Measurements from ENCODE around the gene PKM. TPM values are rescaled to one million over a fixed set of nuclear protein-coding genes. Genes with fewer than 3 reads are reported as not detected.

The PKM gene
- total RNA-seq, 1 donor, result 2,299 TPM

GRCh38 chr15:72272997-72273352 lies 42.0 kb upstream of the PKM start:
- Histone ChIP-seq H3K4me1 (ENCODE audit: insufficient read depth, low read length) (peaks cover 21% of the 10 kb centered on the region), H3K79me2 (ENCODE audit: insufficient read depth, low read length) (peaks cover 40% of the 10 kb centered on the region), H2AFZ (ENCODE audit: low read length) (peak overlapping the region; percentile 91), H3K9me3 (ENCODE audit: low read depth, low read length) (no peaks in the 10 kb centered on the region), H3K4me3 (ENCODE audit: insufficient read depth, low read length) (peak overlapping the region; percentile 80), H3K27ac (ENCODE audit: low read depth, low read length) (peak overlapping the region; percentile 53), H3K36me3 (ENCODE audit: insufficient read depth, low read length) (peaks cover 7% of the 10 kb centered on the region), H4K20me1 (ENCODE audit: insufficient read depth, low read length) (peaks cover 2% of the 10 kb centered on the region), H3K27me3 (ENCODE audit: insufficient read depth, low read length) (no peaks in the 10 kb centered on the region), H3K4me2 (ENCODE audit: insufficient read depth, low read length) (peak overlapping the region; percentile 78)
- no peak for DNase-seq (ENCODE audit: insufficient read length, low spot score, missing footprints)
- TF ChIP-seq CTCF (IDR thresholded peaks at IDR 0.05; ENCODE audit: extremely low read depth, low read depth, low read length), result no peak

GRCh38 chr15:72272213-72272996 lies 41.4 kb upstream of the PKM start, which contains the start of gene PARP6:
PARP6 (minus strand) TSS chr15:72272554; CDS start chr15:72267477, 5,077 bp downstream.
- peak within 1 kb of the TSS; percentile 80 for H3K4me3 ChIP-seq (ENCODE audit: insufficient read depth, low read length)
- H3K27me3 ChIP-seq (ENCODE audit: insufficient read depth, low read length), result no peaks in the 10 kb centered on the region
- H3K79me2 ChIP-seq (ENCODE audit: insufficient read depth, low read length), result peaks cover 40% of the 10 kb centered on the region
- H4K20me1 ChIP-seq (ENCODE audit: insufficient read depth, low read length), result peaks cover 2% of the 10 kb centered on the region
- H3K4me2 ChIP-seq (ENCODE audit: insufficient read depth, low read length), result peak within 1 kb of the TSS; percentile 91
- H3K4me1 ChIP-seq (ENCODE audit: insufficient read depth, low read length), result peaks cover 21% of the 10 kb centered on the region
- peak; percentile 100 for DNase-seq (ENCODE audit: insufficient read length, low spot score, missing footprints)
- H2AFZ ChIP-seq (ENCODE audit: low read length), result peak within 1 kb of the TSS; percentile 91
- peak; percentile 67 for TF ChIP-seq CTCF (IDR thresholded peaks at IDR 0.05; ENCODE audit: extremely low read depth, low read depth, low read length)
- peaks cover 11% of the 10 kb centered on the region for H3K36me3 ChIP-seq (ENCODE audit: insufficient read depth, low read length)
- peak within 1 kb of the TSS; percentile 81 for H3K27ac ChIP-seq (ENCODE audit: low read depth, low read length)
- no peaks in the 10 kb centered on the region for H3K9me3 ChIP-seq (ENCODE audit: low read depth, low read length)

- no peak for TF ChIP-seq CTCF (IDR thresholded peaks at IDR 0.05; ENCODE audit: extremely low read depth, low read depth, low read length)
- peaks cover 40% of the 10 kb centered on the region for H3K79me2 ChIP-seq (ENCODE audit: insufficient read depth, low read length)
- H4K20me1 ChIP-seq (ENCODE audit: insufficient read depth, low read length), result peaks cover 4% of the 10 kb centered on the region
- H3K4me3 ChIP-seq (ENCODE audit: insufficient read depth, low read length), result peak overlapping the region; percentile 80
- peak overlapping the region; percentile 81 for H3K27ac ChIP-seq (ENCODE audit: low read depth, low read length)
- H3K36me3 ChIP-seq (ENCODE audit: insufficient read depth, low read length), result peaks cover 16% of the 10 kb centered on the region
- peak overlapping the region; percentile 91 for H3K4me2 ChIP-seq (ENCODE audit: insufficient read depth, low read length)
- peaks cover 21% of the 10 kb centered on the region for H3K4me1 ChIP-seq (ENCODE audit: insufficient read depth, low read length)
- peak; percentile 77 for DNase-seq (ENCODE audit: insufficient read length, low spot score, missing footprints)
- H3K9me3 ChIP-seq (ENCODE audit: low read depth, low read length), result no peaks in the 10 kb centered on the region
- H2AFZ ChIP-seq (ENCODE audit: low read length), result peak overlapping the region; percentile 65
- no peaks in the 10 kb centered on the region for H3K27me3 ChIP-seq (ENCODE audit: insufficient read depth, low read length)
Measured at GRCh38 chr15:72271895-72272212, 40.9 kb upstream of the PKM start.

GRCh38 chr15:72271221-72271620 lies 40.2 kb upstream of the PKM start:
- Histone ChIP-seq H3K4me2 (ENCODE audit: insufficient read depth, low read length) (peak overlapping the region; percentile 91), H3K36me3 (ENCODE audit: insufficient read depth, low read length) (peaks cover 23% of the 10 kb centered on the region), H3K79me2 (ENCODE audit: insufficient read depth, low read length) (peaks cover 40% of the 10 kb centered on the region), H3K27me3 (ENCODE audit: insufficient read depth, low read length) (no peaks in the 10 kb centered on the region), H3K9me3 (ENCODE audit: low read depth, low read length) (no peaks in the 10 kb centered on the region), H3K4me3 (ENCODE audit: insufficient read depth, low read length) (peak overlapping the region; percentile 80), H3K27ac (ENCODE audit: low read depth, low read length) (peak overlapping the region; percentile 81), H2AFZ (ENCODE audit: low read length) (no peak overlapping the region), H4K20me1 (ENCODE audit: insufficient read depth, low read length) (peaks cover 4% of the 10 kb centered on the region), H3K4me1 (ENCODE audit: insufficient read depth, low read length) (peaks cover 21% of the 10 kb centered on the region)
- no peak for DNase-seq (ENCODE audit: insufficient read length, low spot score, missing footprints)
- TF ChIP-seq CTCF (IDR thresholded peaks at IDR 0.05; ENCODE audit: extremely low read depth, low read depth, low read length), result no peak
